GM13976 (cell line): ENCODE measurements around the gene CLSTN1.

Source experiments
- DNase-seq: peaks from one replicate; pipeline ENCODE4 v3.0.0; 2012; ENCODE audit warnings: low spot score
- CTCF ChIP-seq: IDR thresholded peaks from 2 replicates; pipeline ENCODE4 v1.5.1; 2012; ENCODE audit warnings: borderline replicate concordance, mild to moderate bottlenecking; ENCODE audit not compliant: insufficient read depth; ENCODE audit errors: extremely low read depth, missing control alignments, control extremely low read depth
- in situ Hi-C: fragments of 300-500 bp; cut with MboI; formaldehyde crosslinking; loops from one replicate; pipeline ENCODE4 v1.12.0; 2022; ENCODE audit warnings: low sequenced_read_pairs, mixed read lengths, inconsistent platforms; ENCODE audit not compliant: unreplicated experiment

The CLSTN1 gene

GRCh38 chr1:9861360-9861759 lies 37.6 kb upstream of the CLSTN1 start:
- DNase-seq: no peak
- in situ Hi-C loops: loop anchor here (10.0 to 25.0 kb wide), 2 partner anchors 77 to 249 kb away; no protein-coding TSS in a partner anchor
- TF ChIP-seq CTCF: no peak

- no peak for TF ChIP-seq CTCF
- no peak for DNase-seq
- in situ Hi-C loops: loop anchor here (10.0 to 25.0 kb wide), 2 partner anchors 76 to 249 kb away; no protein-coding TSS in a partner anchor
Observed at GRCh38 chr1:9860887-9861286, 37.1 kb upstream of the CLSTN1 start.

- in situ Hi-C loops: loop anchor here (10.0 to 25.0 kb wide), 2 partner anchors 75 to 247 kb away; no protein-coding TSS in a partner anchor
- DNase-seq: no peak
- TF ChIP-seq CTCF: no peak
Observed at GRCh38 chr1:9859281-9860014, 35.7 kb upstream of the CLSTN1 start.

- in situ Hi-C loops: loop anchor here (25.0 kb wide), 1 partner anchor 246 kb away; no protein-coding TSS in a partner anchor
- TF ChIP-seq CTCF: no peak
Observed at GRCh38 chr1:9858293-9859035, 34.7 kb upstream of the CLSTN1 start.

GRCh38 chr1:9855186-9855585 lies 31.4 kb upstream of the CLSTN1 start:
- no peak for DNase-seq
- in situ Hi-C loops: loop anchor here (25.0 kb wide), 1 partner anchor 243 kb away; no protein-coding TSS in a partner anchor
- TF ChIP-seq CTCF: no peak

More at GRCh38 chr1:9858293-9859035, 34.7 kb upstream of the CLSTN1 start:
- no peak for DNase-seq

GRCh38 chr1:9853249-9853595 lies 29.5 kb upstream of the CLSTN1 start:
- no peak for TF ChIP-seq CTCF
- no peak for DNase-seq
- in situ Hi-C loops: loop anchor here (25.0 kb wide), 1 partner anchor 241 kb away; no protein-coding TSS in a partner anchor
